MM.1S (cell line): ENCODE measurements around the gene LCN12.

Experiments
- DNase-seq: peaks from one replicate; pipeline ENCODE4 v3.0.0-alpha.2; 2015
- H2AFZ ChIP-seq: fragments of 300-600 bp; sonication (generic); 2 replicates; pipeline ENCODE4 v1.6.0; 2016; ENCODE audit warnings: antibody characterized with exemption, low read length
- H3F3A ChIP-seq: fragments of 300-600 bp; sonication (generic); 2 replicates; pipeline ENCODE4 v1.6.1; 2016; ENCODE audit warnings: mild to moderate bottlenecking, antibody characterized with exemption, low read length, moderate library complexity, mixed read lengths; ENCODE audit not compliant: insufficient read depth
- H3K27ac ChIP-seq: fragments of 300-600 bp; sonication (generic); 2 replicates; pipeline ENCODE4 v1.5.1; 2016; ENCODE audit warnings: mild to moderate bottlenecking, low read length
- H3K27me3 ChIP-seq: fragments of 300-600 bp; sonication (generic); replicated peaks from 2 replicates; pipeline ENCODE4 v1.6.0; 2016; ENCODE audit warnings: low read length; ENCODE audit not compliant: insufficient read depth
- H3K36me3 ChIP-seq: fragments of 300-600 bp; sonication (generic); replicated peaks from 2 replicates; pipeline ENCODE4 v1.6.1; 2016; ENCODE audit warnings: mild to moderate bottlenecking, low read length, mixed read lengths; ENCODE audit not compliant: insufficient read depth
- H3K4me1 ChIP-seq: fragments of 300-600 bp; sonication (generic); 2 replicates; pipeline ENCODE4 v1.6.1; 2016; ENCODE audit warnings: low read length, mixed read lengths
- H3K4me2 ChIP-seq: fragments of 300-600 bp; sonication (generic); 2 replicates; pipeline ENCODE4 v1.6.0; 2016; ENCODE audit warnings: low read depth, low read length
- H3K4me3 ChIP-seq: fragments of 300-600 bp; sonication (generic); 2 replicates; pipeline ENCODE4 v1.5.1; 2016; ENCODE audit warnings: low read length, mixed read lengths
- H3K79me2 ChIP-seq: fragments of 300-600 bp; sonication (generic); 2 replicates; pipeline ENCODE4 v1.6.1; 2016; ENCODE audit warnings: mixed run types, low read length, mixed read lengths
- H3K9ac ChIP-seq: fragments of 300-600 bp; sonication (generic); 2 replicates; pipeline ENCODE4 v1.6.1; 2016; ENCODE audit warnings: low read length, mixed read lengths
- H3K9me2 ChIP-seq: fragments of 300-600 bp; sonication (generic); replicated peaks from 2 replicates; pipeline ENCODE4 v1.6.1; 2016; ENCODE audit warnings: mild to moderate bottlenecking, low read length, mixed read lengths; ENCODE audit not compliant: insufficient read depth
- H3K9me3 ChIP-seq: fragments of 300-600 bp; sonication (generic); replicated peaks from 2 replicates; pipeline ENCODE4 v1.6.1; 2016; ENCODE audit warnings: mild to moderate bottlenecking, low read length, mixed read lengths; ENCODE audit not compliant: insufficient read depth
- H4K20me1 ChIP-seq: fragments of 300-600 bp; sonication (generic); 2 replicates; pipeline ENCODE4 v1.6.1; 2016; ENCODE audit warnings: mild to moderate bottlenecking, low read length, moderate library complexity, mixed read lengths; ENCODE audit not compliant: insufficient read depth
- EZH2 ChIP-seq: fragments of 300-600 bp; sonication (generic); optimal IDR thresholded peaks from 2 replicates; pipeline ENCODE3; 2017; ENCODE audit warnings: low read depth, mild to moderate bottlenecking, antibody characterized with exemption, low read length, mixed read lengths
- EZH2phosphoT487 ChIP-seq: fragments of 300-600 bp; sonication (generic); IDR thresholded peaks from 2 replicates; pipeline ENCODE4 v1.6.1; 2018; ENCODE audit warnings: antibody characterized with exemption, low read length
- TF ChIP-seq, protein P1 (sequence below): fragments of 300-600 bp; sonication (generic); IDR thresholded peaks from 2 replicates; pipeline ENCODE4 v1.5.1; 2016; ENCODE audit warnings: antibody characterized with exemption, low read length, mixed read lengths

Gene LCN12

GRCh38 chr9:136973618-136974617 lies 21.8 kb downstream of the LCN12 start:
- Histone ChIP-seq H3K4me1 (no peaks in the 10 kb centered on the region), H3F3A (no peaks in the 10 kb centered on the region), H2AFZ (no peak overlapping the region), H3K4me2 (no peak overlapping the region), H3K9me2 (no peaks in the 10 kb centered on the region), H3K4me3 (no peak overlapping the region), H4K20me1 (no peaks in the 10 kb centered on the region), H3K27me3 (peaks cover 75% of the 10 kb centered on the region), H3K79me2 (no peaks in the 10 kb centered on the region), H3K27ac (no peak overlapping the region), H3K9ac (no peak overlapping the region), H3K36me3 (no peaks in the 10 kb centered on the region), H3K9me3 (no peaks in the 10 kb centered on the region)
- TF ChIP-seq EZH2: no peak
- TF ChIP-seq EZH2phosphoT487: no peak
- TF ChIP-seq, protein P1, sequence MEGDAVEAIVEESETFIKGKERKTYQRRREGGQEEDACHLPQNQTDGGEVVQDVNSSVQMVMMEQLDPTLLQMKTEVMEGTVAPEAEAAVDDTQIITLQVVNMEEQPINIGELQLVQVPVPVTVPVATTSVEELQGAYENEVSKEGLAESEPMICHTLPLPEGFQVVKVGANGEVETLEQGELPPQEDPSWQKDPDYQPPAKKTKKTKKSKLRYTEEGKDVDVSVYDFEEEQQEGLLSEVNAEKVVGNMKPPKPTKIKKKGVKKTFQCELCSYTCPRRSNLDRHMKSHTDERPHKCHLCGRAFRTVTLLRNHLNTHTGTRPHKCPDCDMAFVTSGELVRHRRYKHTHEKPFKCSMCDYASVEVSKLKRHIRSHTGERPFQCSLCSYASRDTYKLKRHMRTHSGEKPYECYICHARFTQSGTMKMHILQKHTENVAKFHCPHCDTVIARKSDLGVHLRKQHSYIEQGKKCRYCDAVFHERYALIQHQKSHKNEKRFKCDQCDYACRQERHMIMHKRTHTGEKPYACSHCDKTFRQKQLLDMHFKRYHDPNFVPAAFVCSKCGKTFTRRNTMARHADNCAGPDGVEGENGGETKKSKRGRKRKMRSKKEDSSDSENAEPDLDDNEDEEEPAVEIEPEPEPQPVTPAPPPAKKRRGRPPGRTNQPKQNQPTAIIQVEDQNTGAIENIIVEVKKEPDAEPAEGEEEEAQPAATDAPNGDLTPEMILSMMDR: no peak
- no peak for DNase-seq

- Histone ChIP-seq H3K4me2 (no peak overlapping the region), H3K4me3 (no peak overlapping the region), H3K27me3 (peaks cover 76% of the 10 kb centered on the region), H3K4me1 (no peaks in the 10 kb centered on the region), H3K79me2 (no peaks in the 10 kb centered on the region), H3K27ac (no peak overlapping the region), H3K9me2 (no peaks in the 10 kb centered on the region), H4K20me1 (no peaks in the 10 kb centered on the region), H3K36me3 (no peaks in the 10 kb centered on the region), H3K9ac (no peak overlapping the region), H2AFZ (no peak overlapping the region), H3F3A (no peaks in the 10 kb centered on the region), H3K9me3 (no peaks in the 10 kb centered on the region)
- DNase-seq: no peak
- TF ChIP-seq EZH2phosphoT487 (no peak), EZH2 (no peak)
- TF ChIP-seq, protein P1: no peak
Observed at GRCh38 chr9:136974817-136975535, 22.9 kb downstream of the LCN12 start.

GRCh38 chr9:136975644-136976043 lies 23.6 kb downstream of the LCN12 start:
- no peaks in the 10 kb centered on the region for H4K20me1 ChIP-seq
- H3F3A ChIP-seq: no peaks in the 10 kb centered on the region
- H3K79me2 ChIP-seq: no peaks in the 10 kb centered on the region
- H3K9me3 ChIP-seq: no peaks in the 10 kb centered on the region
- DNase-seq: no peak
- no peaks in the 10 kb centered on the region for H3K36me3 ChIP-seq
- TF ChIP-seq EZH2 (no peak), EZH2phosphoT487 (no peak)
- TF ChIP-seq, protein P1: peak; percentile 18; the same call in 1 of the 2 replicates
- no peak overlapping the region for H3K4me2 ChIP-seq
- no peaks in the 10 kb centered on the region for H3K4me1 ChIP-seq
- H2AFZ ChIP-seq: no peak overlapping the region
- no peak overlapping the region for H3K9ac ChIP-seq
- H3K4me3 ChIP-seq: no peak overlapping the region
- no peak overlapping the region for H3K27ac ChIP-seq
- peaks cover 76% of the 10 kb centered on the region for H3K27me3 ChIP-seq
- H3K9me2 ChIP-seq: no peaks in the 10 kb centered on the region
